ENCODE data around the gene FAM20C.

Gene FAM20C

DNA sequence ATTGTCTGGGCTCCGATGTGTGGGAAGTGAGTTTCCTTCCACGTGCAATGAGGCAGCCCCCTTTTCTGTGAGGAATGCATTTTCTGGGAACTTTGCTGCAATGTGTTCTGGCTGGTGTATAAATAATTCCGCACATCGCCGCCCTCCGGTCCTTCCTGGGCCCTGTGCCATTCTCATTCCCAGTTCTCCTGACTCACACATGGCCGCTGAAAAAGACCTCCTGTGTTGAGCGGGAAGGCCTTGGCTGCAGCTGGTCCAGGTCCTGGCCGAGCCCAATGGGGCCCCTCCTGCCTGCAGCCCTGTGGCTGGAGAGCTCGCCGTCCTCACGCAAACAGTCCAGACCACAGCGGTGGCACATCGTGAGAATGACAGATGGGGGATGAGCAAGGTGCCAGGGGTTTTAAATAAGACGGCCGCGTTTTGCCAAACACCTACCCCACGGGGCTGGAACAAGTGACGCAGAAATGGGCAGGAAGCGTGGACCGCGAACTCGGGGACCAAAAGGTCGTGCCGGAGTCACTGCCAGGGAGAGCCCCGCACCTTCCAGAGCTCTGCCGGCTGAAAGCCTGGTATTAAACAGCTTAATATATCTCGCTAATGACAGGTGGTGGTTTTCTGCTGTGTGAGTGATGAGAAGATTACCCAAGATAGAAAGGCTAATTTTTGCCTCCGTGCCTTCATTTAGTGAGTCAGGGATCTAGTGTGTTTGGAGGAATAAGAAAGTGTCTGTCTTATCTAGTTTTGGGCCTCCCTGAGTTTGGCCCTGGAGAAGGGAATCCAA is 37.0 kb downstream of the FAM20C start:
- Histone ChIP-seq H3K27ac (ENCODE audit: low read length) (no peak overlapping the region), H4K20me1 (ENCODE audit: insufficient read depth, low read length) (no peaks in the 10 kb centered on the region), H3K79me2 (ENCODE audit: low read length) (no peaks in the 10 kb centered on the region), H3K9me3 (ENCODE audit: insufficient read depth, low read length) (no peaks in the 10 kb centered on the region), H3K4me1 (ENCODE audit: low read length) (no peaks in the 10 kb centered on the region), H3K36me3 (replicated peaks; ENCODE audit: low read depth, low read length) (no peaks in the 10 kb centered on the region), H3K9ac (ENCODE audit: low read length) (no peak overlapping the region), H2AFZ (ENCODE audit: low read depth, low read length) (no peak overlapping the region), H3K27me3 (ENCODE audit: low read depth, low read length) (no peaks in the 10 kb centered on the region), H3K4me2 (ENCODE audit: low read length) (no peak overlapping the region), H3K4me3 (ENCODE audit: low read length) (no peak overlapping the region)
- no peak for TF ChIP-seq EZH2phosphoT487 (IDR thresholded peaks at IDR 0.05; ENCODE audit: low read depth)
- TF ChIP-seq, protein P1, sequence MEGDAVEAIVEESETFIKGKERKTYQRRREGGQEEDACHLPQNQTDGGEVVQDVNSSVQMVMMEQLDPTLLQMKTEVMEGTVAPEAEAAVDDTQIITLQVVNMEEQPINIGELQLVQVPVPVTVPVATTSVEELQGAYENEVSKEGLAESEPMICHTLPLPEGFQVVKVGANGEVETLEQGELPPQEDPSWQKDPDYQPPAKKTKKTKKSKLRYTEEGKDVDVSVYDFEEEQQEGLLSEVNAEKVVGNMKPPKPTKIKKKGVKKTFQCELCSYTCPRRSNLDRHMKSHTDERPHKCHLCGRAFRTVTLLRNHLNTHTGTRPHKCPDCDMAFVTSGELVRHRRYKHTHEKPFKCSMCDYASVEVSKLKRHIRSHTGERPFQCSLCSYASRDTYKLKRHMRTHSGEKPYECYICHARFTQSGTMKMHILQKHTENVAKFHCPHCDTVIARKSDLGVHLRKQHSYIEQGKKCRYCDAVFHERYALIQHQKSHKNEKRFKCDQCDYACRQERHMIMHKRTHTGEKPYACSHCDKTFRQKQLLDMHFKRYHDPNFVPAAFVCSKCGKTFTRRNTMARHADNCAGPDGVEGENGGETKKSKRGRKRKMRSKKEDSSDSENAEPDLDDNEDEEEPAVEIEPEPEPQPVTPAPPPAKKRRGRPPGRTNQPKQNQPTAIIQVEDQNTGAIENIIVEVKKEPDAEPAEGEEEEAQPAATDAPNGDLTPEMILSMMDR (IDR thresholded peaks at IDR 0.05; ENCODE audit: low read depth, low read length), result no peak

DNA sequence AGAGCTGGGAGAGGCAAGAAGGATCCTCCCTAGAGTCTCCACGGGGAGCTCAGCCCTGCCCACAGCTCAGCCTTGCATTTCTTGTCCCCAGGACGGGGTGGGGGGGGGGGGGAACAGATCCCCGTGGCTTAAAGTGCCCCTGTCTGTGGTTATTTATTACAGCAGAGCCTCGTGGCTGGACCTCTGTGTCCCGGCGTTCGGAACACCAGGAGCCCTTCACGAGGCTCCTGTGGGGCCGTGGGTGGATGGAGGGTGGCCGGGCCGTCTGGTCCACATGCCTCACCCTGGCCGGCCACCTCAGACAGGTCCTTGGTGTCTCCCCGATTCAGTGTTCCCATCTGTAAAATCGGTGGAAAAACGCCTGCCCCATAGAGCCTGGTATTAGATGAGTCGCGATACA is 37.9 kb downstream of the FAM20C start:
- no peaks in the 10 kb centered on the region for H3K4me1 ChIP-seq (ENCODE audit: low read length)
- H3K4me2 ChIP-seq (ENCODE audit: low read length), result no peak overlapping the region
- no peak overlapping the region for H3K9ac ChIP-seq (ENCODE audit: low read length)

GRCh38 chr7:231030-231857 is 38.9 kb downstream of the FAM20C start:
- H4K20me1 ChIP-seq (ENCODE audit: insufficient read depth, low read length), result no peaks in the 10 kb centered on the region
- TF ChIP-seq, protein P1 (IDR thresholded peaks at IDR 0.05; ENCODE audit: low read depth, low read length), result no peak
- TF ChIP-seq EZH2phosphoT487 (IDR thresholded peaks at IDR 0.05; ENCODE audit: low read depth), result no peak
- no peak overlapping the region for H2AFZ ChIP-seq (ENCODE audit: low read depth, low read length)
- no peak overlapping the region for H3K4me3 ChIP-seq (ENCODE audit: low read length)
- no peaks in the 10 kb centered on the region for H3K36me3 ChIP-seq (replicated peaks; ENCODE audit: low read depth, low read length)
- H3K27me3 ChIP-seq (ENCODE audit: low read depth, low read length), result no peaks in the 10 kb centered on the region
- no peaks in the 10 kb centered on the region for H3K9me3 ChIP-seq (ENCODE audit: insufficient read depth, low read length)
- no peak overlapping the region for H3K9ac ChIP-seq (ENCODE audit: low read length)
- H3K4me2 ChIP-seq (ENCODE audit: low read length), result no peak overlapping the region
- no peak overlapping the region for H3K27ac ChIP-seq (ENCODE audit: low read length)
- no peaks in the 10 kb centered on the region for H3K79me2 ChIP-seq (ENCODE audit: low read length)
- H3K4me1 ChIP-seq (ENCODE audit: low read length), result no peaks in the 10 kb centered on the region

More for the DNA sequence above, 37.9 kb downstream of the FAM20C start:
- Histone ChIP-seq H3K4me3 (ENCODE audit: low read length) (no peak overlapping the region), H4K20me1 (ENCODE audit: insufficient read depth, low read length) (no peaks in the 10 kb centered on the region), H3K36me3 (replicated peaks; ENCODE audit: low read depth, low read length) (no peaks in the 10 kb centered on the region), H3K27me3 (ENCODE audit: low read depth, low read length) (no peaks in the 10 kb centered on the region), H3K9me3 (ENCODE audit: insufficient read depth, low read length) (no peaks in the 10 kb centered on the region), H3K27ac (ENCODE audit: low read length) (no peak overlapping the region), H2AFZ (ENCODE audit: low read depth, low read length) (no peak overlapping the region), H3K79me2 (ENCODE audit: low read length) (no peaks in the 10 kb centered on the region)
- TF ChIP-seq EZH2phosphoT487 (IDR thresholded peaks at IDR 0.05; ENCODE audit: low read depth), result no peak
- TF ChIP-seq, protein P1 (IDR thresholded peaks at IDR 0.05; ENCODE audit: low read depth, low read length), result no peak

- no peaks in the 10 kb centered on the region for H3K9me3 ChIP-seq (ENCODE audit: insufficient read depth, low read length)
- TF ChIP-seq EZH2phosphoT487 (IDR thresholded peaks at IDR 0.05; ENCODE audit: low read depth), result no peak
- TF ChIP-seq, protein P1 (IDR thresholded peaks at IDR 0.05; ENCODE audit: low read depth, low read length), result no peak
- H3K79me2 ChIP-seq (ENCODE audit: low read length), result no peaks in the 10 kb centered on the region
- no peak overlapping the region for H3K9ac ChIP-seq (ENCODE audit: low read length)
- no peak overlapping the region for H3K4me2 ChIP-seq (ENCODE audit: low read length)
- no peaks in the 10 kb centered on the region for H3K36me3 ChIP-seq (replicated peaks; ENCODE audit: low read depth, low read length)
- no peaks in the 10 kb centered on the region for H3K4me1 ChIP-seq (ENCODE audit: low read length)
- no peak overlapping the region for H3K4me3 ChIP-seq (ENCODE audit: low read length)
- H3K27ac ChIP-seq (ENCODE audit: low read length), result no peak overlapping the region
- no peaks in the 10 kb centered on the region for H4K20me1 ChIP-seq (ENCODE audit: insufficient read depth, low read length)
- no peak overlapping the region for H2AFZ ChIP-seq (ENCODE audit: low read depth, low read length)
- no peaks in the 10 kb centered on the region for H3K27me3 ChIP-seq (ENCODE audit: low read depth, low read length)
Observed at GRCh38 chr7:231858-232246, 39.5 kb downstream of the FAM20C start.
